Prostate gland (tissue), 2 donors: ENCODE measurements around the gene CMKLR1. TPM values are rescaled to one million over a fixed set of nuclear protein-coding genes. Genes with fewer than 3 reads are reported as not detected.

ENCODE experiments used
- DNase-seq: peaks from one replicate; pipeline ENCODE4 v3.0.0-alpha.2; 2019; ENCODE audit warnings: low spot score
- H3K27ac ChIP-seq, 2 donors: fragments of 200-600 bp; sonication (generic); 2 replicates each; pipeline ENCODE4 v1.5.1; 2017 to 2019
- H3K27me3 ChIP-seq: fragments of 200-600 bp; sonication (generic); replicated peaks from 2 replicates; pipeline ENCODE4 v1.5.1; 2019; ENCODE audit not compliant: insufficient read depth
- H3K36me3 ChIP-seq, 2 donors: fragments of 200-600 bp; sonication (generic); 1 replicate in 1 of 2; 2 replicates in 1 of 2; pipeline versions ENCODE4 v1.5.1 to v1.8.1; 2017 to 2019
- H3K4me1 ChIP-seq: fragments of 200-600 bp; sonication (generic); replicated peaks from 2 replicates; pipeline ENCODE4 v1.5.1; 2019
- H3K4me3 ChIP-seq, 2 donors: fragments of 200-600 bp; sonication (generic); 2 replicates each; pipeline ENCODE4 v1.5.1; 2017 to 2019
- H3K9me3 ChIP-seq: fragments of 200-600 bp; sonication (generic); 2 replicates; pipeline ENCODE4 v1.5.1; 2017
- CTCF ChIP-seq, 4 experiments: fragments of 200-600 bp in 2 of 4; fragments of 450-650 bp in 2 of 4; sonication (generic) in 2 of 4; IDR thresholded peaks; 1 replicate in 3 of 4; 2 replicates in 1 of 4; pipeline ENCODE4 v1.5.1; 2016 to 2019; ENCODE audit warnings: antibody characterized with exemption in 4 of 4, mild to moderate bottlenecking in 2 of 4, moderate library complexity in 2 of 4
- POLR2A ChIP-seq: fragments of 450-650 bp; IDR thresholded peaks from one replicate; pipeline ENCODE4 v1.6.1; 2016; ENCODE audit warnings: antibody characterized with exemption, mild to moderate bottlenecking
- POLR2AphosphoS5 ChIP-seq: sonication (generic); formaldehyde crosslinking; IDR thresholded peaks from one replicate; pipeline ENCODE4 v1.6.1; 2017; ENCODE audit warnings: antibody characterized with exemption
- WGBS: methylation state at CpG from one replicate; pipeline ENCODE4 v1.1.5; 2018; 5-methylcytosine and 5-hydroxymethylcytosine counted together
- intact Hi-C: fragments of 100-400 bp; cut with DNase I; formaldehyde crosslinking; loops from one replicate; pipeline ENCODE4 v1.14.2; 2022
- total RNA-seq, 2 donors: library from RNA; depleted of rRNA; stranded (reverse); fragments of >200 nt; gene quantifications; one replicate each; pipeline ENCODE4 v1.1.0, GENCODE V29; 2016

The CMKLR1 gene
- total RNA-seq, 2 donors from 2014 or later = 3.3 to 9.1 TPM

GRCh38 chr12:108332791-108333382 is 6.2 kb downstream of the CMKLR1 start:
- Histone ChIP-seq H3K9me3 (no peaks in the 10 kb centered on the region), H3K36me3 (no peaks in the 10 kb centered on the region), H3K27ac (no peak overlapping the region), H3K4me1 (no peaks in the 10 kb centered on the region), H3K27me3 (no peaks in the 10 kb centered on the region), H3K4me3 (no peak overlapping the region)
- no peak for DNase-seq
- intact Hi-C loops = no loop called here
- 44% methylated on average over 3 of the region's 3 CpGs for WGBS
- TF ChIP-seq POLR2AphosphoS5 (no peak), CTCF (IDR thresholded peaks at IDR 0.05) (no peak), POLR2A (no peak)

GRCh38 chr12:108328420-108328819 is 10.7 kb downstream of the CMKLR1 start:
- no peak for DNase-seq
- Histone ChIP-seq H3K27me3 (no peaks in the 10 kb centered on the region), H3K27ac (no peak overlapping the region), H3K4me1 (no peaks in the 10 kb centered on the region), H3K9me3 (no peaks in the 10 kb centered on the region), H3K36me3 (no peaks in the 10 kb centered on the region), H3K4me3 (no peak overlapping the region)
- intact Hi-C loops = no loop called here
- 75% methylated on average over 7 of the region's 7 CpGs for WGBS
- no peak for TF ChIP-seq CTCF (IDR thresholded peaks at IDR 0.05)
- no peak for TF ChIP-seq POLR2A
- TF ChIP-seq POLR2AphosphoS5 = no peak

GRCh38 chr12:108327621-108328344 is 11.3 kb downstream of the CMKLR1 start:
- no peak for DNase-seq
- Histone ChIP-seq H3K4me1 (no peaks in the 10 kb centered on the region), H3K36me3 (no peaks in the 10 kb centered on the region), H3K27ac (no peak overlapping the region), H3K9me3 (no peaks in the 10 kb centered on the region), H3K4me3 (no peak overlapping the region), H3K27me3 (no peaks in the 10 kb centered on the region)
- TF ChIP-seq CTCF (IDR thresholded peaks at IDR 0.05) = no peak
- intact Hi-C loops = no loop called here
- 66% methylated on average over 15 of the region's 15 CpGs for WGBS

- Histone ChIP-seq H3K27me3 (no peaks in the 10 kb centered on the region), H3K4me3 (no peak overlapping the region), H3K4me1 (no peaks in the 10 kb centered on the region), H3K36me3 (no peaks in the 10 kb centered on the region), H3K27ac (no peak overlapping the region), H3K9me3 (no peaks in the 10 kb centered on the region)
- no peak for DNase-seq
- no peak for TF ChIP-seq POLR2A
- TF ChIP-seq POLR2AphosphoS5 = no peak
- no peak for TF ChIP-seq CTCF (IDR thresholded peaks at IDR 0.05)
- WGBS = 60% methylated on average over 2 of the region's 2 CpGs
- intact Hi-C loops = no loop called here
Observed at GRCh38 chr12:108326254-108326750, 12.8 kb downstream of the CMKLR1 start.

GRCh38 chr12:108325549-108325948 is 13.6 kb downstream of the CMKLR1 start:
- WGBS = 85% methylated on average over 3 of the region's 3 CpGs
- H3K27me3 ChIP-seq = no peaks in the 10 kb centered on the region
- intact Hi-C loops = no loop called here

More at GRCh38 chr12:108325549-108325948, 13.6 kb downstream of the CMKLR1 start:
- Histone ChIP-seq H3K36me3 (no peaks in the 10 kb centered on the region), H3K27ac (no peak overlapping the region), H3K4me3 (no peak overlapping the region), H3K9me3 (no peaks in the 10 kb centered on the region), H3K4me1 (no peaks in the 10 kb centered on the region)
- TF ChIP-seq POLR2AphosphoS5 (no peak), POLR2A (no peak), CTCF (IDR thresholded peaks at IDR 0.05) (no peak)
- no peak for DNase-seq
